MM.1S (cell line): ENCODE data around the gene CUL3.

Source experiments
- CTCF ChIP-seq: fragments of 300-600 bp; sonication (generic); IDR thresholded peaks from 2 replicates; pipeline ENCODE4 v1.5.1; 2016; ENCODE audit warnings: antibody characterized with exemption, low read length, mixed read lengths
- EZH2 ChIP-seq: fragments of 300-600 bp; sonication (generic); optimal IDR thresholded peaks from 2 replicates; pipeline ENCODE3; 2017; ENCODE audit warnings: low read depth, mild to moderate bottlenecking, antibody characterized with exemption, low read length, mixed read lengths

GRCh38 chr2:224585211-224586088 is at the start of gene CUL3:
- no peak for TF ChIP-seq EZH2
- TF ChIP-seq CTCF, result no peak
